IPS-15b (cell line): ENCODE results near the gene MGMT.

Experiments
- H3K27me3 ChIP-seq: one replicate; pipeline ENCODE4 v1.6.1; 2013; ENCODE audit warnings: low read length; ENCODE audit not compliant: control insufficient read depth, insufficient read depth
- H3K36me3 ChIP-seq: one replicate; pipeline ENCODE4 v1.6.1; 2013; ENCODE audit warnings: low read length; ENCODE audit not compliant: control insufficient read depth, insufficient read depth
- H3K4me1 ChIP-seq: one replicate; pipeline ENCODE4 v1.6.1; 2013; ENCODE audit warnings: mild to moderate bottlenecking, low read length; ENCODE audit not compliant: control insufficient read depth, insufficient read depth
- H3K4me3 ChIP-seq: one replicate; pipeline ENCODE4 v1.5.1; 2013; ENCODE audit warnings: low read depth, low read length
- H3K9ac ChIP-seq: one replicate; pipeline ENCODE4 v1.6.1; 2013; ENCODE audit warnings: low read depth, mild to moderate bottlenecking, low read length
- H3K9me3 ChIP-seq: one replicate; pipeline ENCODE4 v1.6.1; 2013; ENCODE audit warnings: mild to moderate bottlenecking, low read length; ENCODE audit not compliant: control insufficient read depth, insufficient read depth

Gene MGMT

GRCh38 chr10:129528376-129528978, 61.4 kb downstream of the MGMT start:
- Histone ChIP-seq H3K9me3 (no peaks in the 10 kb centered on the region), H3K9ac (no peak overlapping the region), H3K4me3 (no peak overlapping the region), H3K4me1 (no peaks in the 10 kb centered on the region), H3K27me3 (no peaks in the 10 kb centered on the region), H3K36me3 (no peaks in the 10 kb centered on the region)

GRCh38 chr10:129530581-129530980, 63.5 kb downstream of the MGMT start:
- H3K9ac ChIP-seq: no peak overlapping the region
- no peaks in the 10 kb centered on the region for H3K36me3 ChIP-seq
- H3K4me1 ChIP-seq: no peaks in the 10 kb centered on the region
- no peaks in the 10 kb centered on the region for H3K27me3 ChIP-seq
- no peak overlapping the region for H3K4me3 ChIP-seq
- H3K9me3 ChIP-seq: no peaks in the 10 kb centered on the region

- Histone ChIP-seq H3K9ac (no peak overlapping the region), H3K9me3 (no peaks in the 10 kb centered on the region), H3K4me3 (no peak overlapping the region), H3K36me3 (no peaks in the 10 kb centered on the region), H3K4me1 (no peaks in the 10 kb centered on the region), H3K27me3 (no peaks in the 10 kb centered on the region)
Measured at GRCh38 chr10:129531195-129531968, 64.3 kb downstream of the MGMT start.

GRCh38 chr10:129531969-129532660, 65.1 kb downstream of the MGMT start:
- no peak overlapping the region for H3K4me3 ChIP-seq
- no peaks in the 10 kb centered on the region for H3K9me3 ChIP-seq
- H3K9ac ChIP-seq: no peak overlapping the region
- H3K27me3 ChIP-seq: no peaks in the 10 kb centered on the region
- no peaks in the 10 kb centered on the region for H3K36me3 ChIP-seq
- no peaks in the 10 kb centered on the region for H3K4me1 ChIP-seq

GRCh38 chr10:129532838-129533237, 65.8 kb downstream of the MGMT start:
- Histone ChIP-seq H3K9ac (no peak overlapping the region), H3K36me3 (no peaks in the 10 kb centered on the region), H3K27me3 (no peaks in the 10 kb centered on the region), H3K4me3 (no peak overlapping the region), H3K4me1 (no peaks in the 10 kb centered on the region), H3K9me3 (no peaks in the 10 kb centered on the region)

- Histone ChIP-seq H3K27me3 (no peaks in the 10 kb centered on the region), H3K4me1 (no peaks in the 10 kb centered on the region), H3K9me3 (no peaks in the 10 kb centered on the region), H3K9ac (no peak overlapping the region), H3K4me3 (no peak overlapping the region), H3K36me3 (no peaks in the 10 kb centered on the region)
Measured at GRCh38 chr10:129533281-129533680, 66.2 kb downstream of the MGMT start.

- Histone ChIP-seq H3K4me3 (no peak overlapping the region), H3K27me3 (no peaks in the 10 kb centered on the region), H3K9me3 (no peaks in the 10 kb centered on the region), H3K9ac (no peak overlapping the region), H3K36me3 (no peaks in the 10 kb centered on the region), H3K4me1 (no peaks in the 10 kb centered on the region)
Measured at GRCh38 chr10:129534826-129535225, 67.8 kb downstream of the MGMT start.

GRCh38 chr10:129536336-129536735, 69.3 kb downstream of the MGMT start:
- Histone ChIP-seq H3K9ac (no peak overlapping the region), H3K9me3 (no peaks in the 10 kb centered on the region), H3K36me3 (no peaks in the 10 kb centered on the region), H3K4me1 (no peaks in the 10 kb centered on the region), H3K27me3 (no peaks in the 10 kb centered on the region), H3K4me3 (no peak overlapping the region)

DNA sequence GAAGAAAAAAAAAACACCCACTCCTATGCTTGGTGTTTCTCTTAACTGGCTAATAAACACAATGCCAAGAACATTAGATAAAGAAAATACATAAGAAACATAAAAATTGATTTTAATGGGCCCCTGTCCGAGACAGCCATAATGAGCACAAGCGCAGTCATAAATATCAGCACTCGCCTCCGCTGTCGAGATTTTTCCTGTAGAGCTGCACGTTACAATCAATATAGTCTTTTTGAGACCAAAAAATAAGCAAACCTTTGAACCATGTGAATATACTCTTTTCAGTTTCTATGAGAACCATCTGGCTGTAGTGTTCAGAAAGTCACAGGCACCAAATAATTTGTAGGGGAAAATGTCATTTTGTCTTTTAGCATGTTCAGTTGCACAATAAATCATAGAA, 70.1 kb downstream of the MGMT start:
- no peaks in the 10 kb centered on the region for H3K4me1 ChIP-seq
- H3K9me3 ChIP-seq: no peaks in the 10 kb centered on the region
- H3K27me3 ChIP-seq: no peaks in the 10 kb centered on the region
- H3K36me3 ChIP-seq: no peaks in the 10 kb centered on the region
- no peak overlapping the region for H3K9ac ChIP-seq
- no peak overlapping the region for H3K4me3 ChIP-seq

DNA sequence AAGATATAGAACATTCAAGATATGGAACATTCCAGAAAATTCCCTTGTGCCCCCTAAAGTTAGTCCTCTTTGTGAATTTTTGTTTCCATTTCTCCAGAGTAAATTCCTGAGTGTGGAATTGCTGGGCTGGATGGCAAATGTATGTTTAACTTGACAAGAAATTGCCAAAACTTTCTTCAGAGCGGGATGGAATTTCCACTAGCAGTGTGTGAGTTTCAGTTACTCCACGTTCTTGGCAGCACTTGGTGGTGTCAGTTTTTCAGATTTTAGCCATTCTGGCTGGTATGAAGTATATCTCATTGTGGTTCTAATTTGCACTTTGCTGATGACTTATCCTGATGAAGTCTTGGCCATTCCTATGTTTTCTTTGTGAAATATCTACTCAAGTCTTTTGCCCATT, 71.2 kb downstream of the MGMT start:
- Histone ChIP-seq H3K4me1 (no peaks in the 10 kb centered on the region), H3K36me3 (no peaks in the 10 kb centered on the region), H3K27me3 (no peaks in the 10 kb centered on the region), H3K9ac (no peak overlapping the region), H3K4me3 (no peak overlapping the region), H3K9me3 (no peaks in the 10 kb centered on the region)

DNA sequence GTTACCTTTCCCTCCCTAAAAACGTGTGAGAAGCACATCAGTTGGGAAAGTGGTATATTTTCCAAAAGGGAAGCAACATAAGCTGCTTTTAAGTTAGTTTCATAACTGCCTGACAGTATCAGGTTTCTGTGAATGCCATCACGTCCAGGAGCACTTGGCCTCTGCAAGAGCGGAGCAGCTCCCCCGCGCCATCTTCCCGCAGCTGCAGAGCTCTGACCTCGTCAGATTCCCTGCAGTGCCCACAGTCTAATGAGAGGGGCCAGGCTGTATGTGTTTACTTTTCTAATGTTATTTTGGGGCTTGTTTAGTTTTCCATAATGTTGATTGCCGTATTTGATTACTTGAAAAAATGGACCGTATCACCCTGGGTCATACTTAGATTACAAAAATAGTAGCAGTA, 74.2 kb downstream of the MGMT start:
- H3K27me3 ChIP-seq: no peaks in the 10 kb centered on the region
- no peaks in the 10 kb centered on the region for H3K36me3 ChIP-seq
- H3K4me1 ChIP-seq: no peaks in the 10 kb centered on the region
- no peak overlapping the region for H3K9ac ChIP-seq
- no peak overlapping the region for H3K4me3 ChIP-seq
- no peaks in the 10 kb centered on the region for H3K9me3 ChIP-seq
